Muscle layer of duodenum (tissue), 2 donors: ENCODE measurements around the gene FOSL1.

Source experiments
- H3K27ac ChIP-seq: one replicate; pipeline ENCODE4 v1.7.0; 2013; ENCODE audit warnings: mild to moderate bottlenecking, low read length
- H3K27me3 ChIP-seq: one replicate; pipeline ENCODE4 v1.7.0; 2013; ENCODE audit warnings: low read depth, mild to moderate bottlenecking, control low read depth, low read length
- H3K36me3 ChIP-seq, 2 donors: one replicate each; pipeline ENCODE4 v1.7.0; 2013; ENCODE audit warnings: low read length in 2 of 2, control low read depth in 1 of 2, mild to moderate bottlenecking in 1 of 2; ENCODE audit not compliant: insufficient read depth in 2 of 2, control insufficient read depth in 1 of 2
- H3K4me1 ChIP-seq, 2 donors: one replicate each; pipeline ENCODE4 v1.7.0; 2013; ENCODE audit warnings: low read length in 2 of 2, mild to moderate bottlenecking in 2 of 2, control low read depth in 1 of 2, moderate library complexity in 1 of 2; ENCODE audit not compliant: insufficient read depth in 2 of 2, control insufficient read depth in 1 of 2
- H3K4me3 ChIP-seq, 2 donors: one replicate each; pipeline ENCODE4 v1.7.0; 2013; ENCODE audit warnings: low read length in 2 of 2, low read depth in 1 of 2, mild to moderate bottlenecking in 1 of 2
- H3K9me3 ChIP-seq, 2 donors: one replicate each; pipeline ENCODE4 v1.7.0; 2013; ENCODE audit warnings: low read length in 2 of 2, control low read depth in 1 of 2, mild to moderate bottlenecking in 1 of 2; ENCODE audit not compliant: control insufficient read depth in 1 of 2
- donor health status: healthy.

The FOSL1 gene

GRCh38 chr11:65906602-65907001 is 6.4 kb upstream of the FOSL1 start:
- H3K9me3 ChIP-seq: no peaks in the 10 kb centered on the region
- H3K4me3 ChIP-seq: no peak overlapping the region
- H3K27me3 ChIP-seq: no peaks in the 10 kb centered on the region
- peaks cover 0 to 3% of the 10 kb centered on the region in 2 donors for H3K4me1 ChIP-seq
- H3K36me3 ChIP-seq: no peaks in the 10 kb centered on the region
- H3K27ac ChIP-seq: no peak overlapping the region

DNA sequence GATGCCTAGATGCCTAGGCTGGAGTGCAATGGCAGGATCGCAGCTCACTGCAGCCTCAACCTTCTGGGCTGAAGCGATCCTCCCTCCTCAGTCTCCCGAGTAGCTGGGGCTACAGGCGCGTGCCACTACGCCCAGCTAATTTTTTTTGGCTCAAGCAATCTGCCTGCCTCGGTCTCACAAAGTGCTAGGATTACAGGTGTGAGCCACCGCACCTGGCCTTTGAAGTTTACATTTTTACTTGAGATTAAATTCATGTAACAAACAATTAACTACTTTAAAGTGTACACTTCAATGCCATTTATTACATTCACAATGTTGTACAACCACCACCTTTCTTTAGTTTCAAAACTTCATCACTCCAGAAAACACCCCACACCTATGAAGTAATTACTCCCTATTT is 3.5 kb upstream of the FOSL1 start:
- Histone ChIP-seq H3K9me3 (no peaks in the 10 kb centered on the region), H3K27ac (no peak overlapping the region), H3K27me3 (no peaks in the 10 kb centered on the region), H3K4me3 (no peak overlapping the region), H3K36me3 (no peaks in the 10 kb centered on the region), H3K4me1 (peaks cover 0 to 12% of the 10 kb centered on the region in 2 donors)

GRCh38 chr11:65903068-65903481 is 2.9 kb upstream of the FOSL1 start:
- H3K27me3 ChIP-seq: no peaks in the 10 kb centered on the region
- peaks cover 0 to 13% of the 10 kb centered on the region in 2 donors for H3K4me1 ChIP-seq
- H3K27ac ChIP-seq: no peak overlapping the region
- no peaks in the 10 kb centered on the region for H3K9me3 ChIP-seq
- no peaks in the 10 kb centered on the region for H3K36me3 ChIP-seq
- H3K4me3 ChIP-seq: no peak overlapping the region

GRCh38 chr11:65900899-65901180 is 652 bp upstream of the FOSL1 start:
- Histone ChIP-seq H3K4me1 (peaks cover 0 to 13% of the 10 kb centered on the region in 2 donors), H3K9me3 (no peaks in the 10 kb centered on the region), H3K4me3 (peak overlapping the region; percentile 11 to 66), H3K27ac (no peak overlapping the region), H3K36me3 (no peaks in the 10 kb centered on the region), H3K27me3 (no peaks in the 10 kb centered on the region)

DNA sequence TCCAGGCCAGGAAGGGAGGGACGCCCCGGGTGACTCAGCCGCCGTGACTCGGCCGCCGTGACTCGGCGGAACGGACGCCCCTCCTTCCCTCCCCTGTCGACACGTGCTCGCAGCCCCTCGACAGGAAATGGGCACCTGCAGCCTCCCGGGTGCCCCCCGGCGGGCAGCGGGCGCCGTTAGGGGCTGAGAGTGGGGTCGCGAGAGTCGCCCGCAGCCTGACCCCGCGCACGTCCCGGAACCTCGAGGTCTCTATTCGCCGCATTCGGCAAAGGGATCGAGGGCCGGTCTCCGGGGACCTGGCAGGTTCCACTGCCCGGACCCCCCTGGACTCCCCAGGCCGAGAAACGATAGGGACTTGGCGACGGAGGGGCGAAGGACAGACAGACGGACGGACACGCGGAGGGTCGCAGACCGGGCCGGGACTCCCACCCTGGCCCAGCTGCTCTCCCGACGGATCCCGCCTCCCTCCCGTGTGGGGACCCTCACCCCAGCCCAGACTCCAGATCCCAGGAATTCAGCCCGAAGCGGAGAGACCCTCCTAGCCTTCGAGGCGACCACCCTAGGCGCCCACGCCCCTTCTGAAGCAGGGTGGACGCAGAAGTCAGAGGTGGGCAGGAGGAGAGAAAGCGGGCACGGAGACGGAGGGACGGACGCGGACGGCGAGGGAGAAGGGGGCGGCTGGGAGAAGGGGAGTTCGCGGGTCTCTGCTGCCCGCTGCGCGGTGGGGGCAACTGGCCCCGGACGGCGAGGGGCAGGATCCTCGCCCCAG is 648 bp downstream of the FOSL1 start:
- H3K4me1 ChIP-seq: peaks cover 0 to 13% of the 10 kb centered on the region in 2 donors
- H3K36me3 ChIP-seq: no peaks in the 10 kb centered on the region
- no peaks in the 10 kb centered on the region for H3K9me3 ChIP-seq
- no peak overlapping the region for H3K27ac ChIP-seq
- H3K27me3 ChIP-seq: no peaks in the 10 kb centered on the region
- peak overlapping the region; percentile 65 to 66 for H3K4me3 ChIP-seq

GRCh38 chr11:65898656-65899355 is 1.4 kb downstream of the FOSL1 start:
- Histone ChIP-seq H3K4me3 (peak overlapping the region; percentile 65 to 66), H3K27ac (no peak overlapping the region), H3K9me3 (no peaks in the 10 kb centered on the region)

GRCh38 chr11:65897020-65897471 is 3.1 kb downstream of the FOSL1 start:
- Histone ChIP-seq H3K9me3 (no peaks in the 10 kb centered on the region), H3K27ac (no peak overlapping the region), H3K27me3 (no peaks in the 10 kb centered on the region), H3K4me1 (peaks cover 2 to 34% of the 10 kb centered on the region in 2 donors), H3K36me3 (no peaks in the 10 kb centered on the region), H3K4me3 (no peak overlapping the region)

More at GRCh38 chr11:65898656-65899355, 1.4 kb downstream of the FOSL1 start:
- H3K4me1 ChIP-seq: peaks cover 0 to 18% of the 10 kb centered on the region in 2 donors
- H3K36me3 ChIP-seq: no peaks in the 10 kb centered on the region
- no peaks in the 10 kb centered on the region for H3K27me3 ChIP-seq

- no peak overlapping the region for H3K27ac ChIP-seq
- peaks cover 4 to 41% of the 10 kb centered on the region in 2 donors for H3K4me1 ChIP-seq
- H3K9me3 ChIP-seq: no peaks in the 10 kb centered on the region
- H3K36me3 ChIP-seq: no peaks in the 10 kb centered on the region
- H3K27me3 ChIP-seq: no peaks in the 10 kb centered on the region
- no peak overlapping the region for H3K4me3 ChIP-seq
Measured at GRCh38 chr11:65896034-65896999, 3.9 kb downstream of the FOSL1 start.

GRCh38 chr11:65895482-65895981 is 4.7 kb downstream of the FOSL1 start:
- Histone ChIP-seq H3K27me3 (no peaks in the 10 kb centered on the region), H3K27ac (no peak overlapping the region), H3K9me3 (no peaks in the 10 kb centered on the region), H3K4me3 (no peak overlapping the region), H3K36me3 (no peaks in the 10 kb centered on the region), H3K4me1 (peaks cover 4 to 46% of the 10 kb centered on the region in 2 donors)

DNA sequence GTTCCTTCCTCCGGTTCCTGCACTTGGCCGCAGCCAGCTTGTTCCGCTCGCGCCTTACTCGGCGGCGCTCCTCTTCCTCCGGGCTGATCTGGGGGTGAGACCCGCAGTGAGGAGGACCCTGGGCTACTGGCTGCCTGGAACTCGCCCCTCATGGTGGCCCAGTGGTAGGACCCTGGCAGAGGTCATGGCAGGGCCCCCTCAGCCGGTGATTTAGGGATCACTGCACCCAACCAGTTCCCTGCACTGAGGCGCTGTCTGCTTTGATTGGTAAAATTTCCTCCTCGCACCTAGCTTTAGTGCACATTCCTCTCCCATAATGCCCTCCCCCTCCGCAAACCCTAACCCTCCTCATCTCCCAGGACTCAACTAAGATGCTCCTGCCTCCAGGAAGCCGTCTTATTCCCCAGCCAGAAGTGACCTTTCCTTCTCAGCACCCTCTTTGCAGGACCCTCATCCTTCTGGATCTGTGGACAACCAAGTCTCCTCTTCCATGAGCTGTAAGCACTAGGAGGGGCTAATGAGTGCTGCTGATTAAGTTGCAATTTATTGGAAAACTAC is 6.1 kb downstream of the FOSL1 start:
- Histone ChIP-seq H3K36me3 (no peaks in the 10 kb centered on the region), H3K4me1 (peaks cover 11 to 45% of the 10 kb centered on the region in 2 donors), H3K9me3 (no peaks in the 10 kb centered on the region), H3K27me3 (no peaks in the 10 kb centered on the region), H3K27ac (peak overlapping the region; percentile 56), H3K4me3 (peak overlapping the region; percentile 11 to 33)
